ENCODE measurements around the gene PRSS53.

The PRSS53 gene

GRCh38 chr16:31093132-31093703 is 4.5 kb upstream of the PRSS53 start:
- DNase-seq (ENCODE audit: low read depth), result no peak

- no peak for DNase-seq (ENCODE audit: low read depth)
These were observed 3.6 kb upstream of the PRSS53 start for GRCh38 chr16:31092330-31092729.

GRCh38 chr16:31090540-31090939 is 1.8 kb upstream of the PRSS53 start:
- DNase-seq (ENCODE audit: low read depth), result no peak

- DNase-seq (ENCODE audit: low read depth), result no peak
These were observed 456 bp upstream of the PRSS53 start for GRCh38 chr16:31089199-31089598.

- DNase-seq (ENCODE audit: low read depth), result no peak
These were observed 772 bp downstream of the PRSS53 start for GRCh38 chr16:31087971-31088370.

GRCh38 chr16:31087481-31087880 is 1.3 kb downstream of the PRSS53 start:
- no peak for DNase-seq (ENCODE audit: low read depth)

- no peak for DNase-seq (ENCODE audit: low read depth)
These were observed 2.2 kb downstream of the PRSS53 start for GRCh38 chr16:31086629-31086906.

- no peak for DNase-seq (ENCODE audit: low read depth)
These were observed 2.7 kb downstream of the PRSS53 start for GRCh38 chr16:31085873-31086628.

GRCh38 chr16:31085411-31085810 is 3.3 kb downstream of the PRSS53 start:
- DNase-seq (ENCODE audit: low read depth), result no peak

- DNase-seq (ENCODE audit: low read depth), result no peak
These were observed 4.0 kb downstream of the PRSS53 start for GRCh38 chr16:31084584-31085302.

GRCh38 chr16:31083981-31084380 is 4.8 kb downstream of the PRSS53 start:
- DNase-seq (ENCODE audit: low read depth), result no peak

GRCh38 chr16:31083556-31083955 is 5.2 kb downstream of the PRSS53 start:
- DNase-seq (ENCODE audit: low read depth), result no peak

- no peak for DNase-seq (ENCODE audit: low read depth)
These were observed 5.7 kb downstream of the PRSS53 start for GRCh38 chr16:31083081-31083480.

GRCh38 chr16:31082368-31083045 is 6.2 kb downstream of the PRSS53 start:
- DNase-seq (ENCODE audit: low read depth), result no peak

GRCh38 chr16:31081428-31082351 is 7.1 kb downstream of the PRSS53 start:
- DNase-seq (ENCODE audit: low read depth), result no peak

GRCh38 chr16:31080756-31081419 is 7.9 kb downstream of the PRSS53 start:
- no peak for DNase-seq (ENCODE audit: low read depth)

GRCh38 chr16:31080035-31080629 is 8.6 kb downstream of the PRSS53 start:
- no peak for DNase-seq (ENCODE audit: low read depth)

GRCh38 chr16:31079342-31079944 is 9.3 kb downstream of the PRSS53 start:
- no peak for DNase-seq (ENCODE audit: low read depth)

- no peak for DNase-seq (ENCODE audit: low read depth)
These were observed 10.0 kb downstream of the PRSS53 start for GRCh38 chr16:31078597-31079341.

Measured in activated gamma-delta T cell treated with anti-CD3 and anti-CD28 coated beads, Interleukin-2, amount 50 U/mL, for 16 hours (primary cell).